ENCODE results near the gene EOLA1.
"Not testable (repeated sequence)": the region's sequence is repeated elsewhere in the genome, so short reads cannot be mapped to it uniquely, and the experiment has no call there.

Gene EOLA1

GRCh38 chrX:149540621-149541520 lies at the start of gene EOLA1:
TSS of gene EOLA1 (plus strand) at chrX:149541012. CDS start at chrX:149545631, 4,619 bp downstream.
- DNase-seq = peak; percentile 82

GRCh38 chrX:149491812-149492211 lies 49.0 kb upstream of the EOLA1 start:
- DNase-seq = no peak

GRCh38 chrX:149493567-149494562 lies 46.9 kb upstream of the EOLA1 start:
- DNase-seq = no peak

GRCh38 chrX:149494844-149495565 lies 45.8 kb upstream of the EOLA1 start:
- no peak for DNase-seq

- no peak for DNase-seq
Observed at GRCh38 chrX:149495573-149496071, 45.2 kb upstream of the EOLA1 start.

GRCh38 chrX:149497054-149497453 lies 43.8 kb upstream of the EOLA1 start:
- no peak for DNase-seq

- no peak for DNase-seq
Observed at GRCh38 chrX:149497626-149498025, 43.2 kb upstream of the EOLA1 start.

- DNase-seq = no peak
Observed at GRCh38 chrX:149498767-149499166, 42.0 kb upstream of the EOLA1 start.

- DNase-seq = no peak
Observed at GRCh38 chrX:149499766-149500165, 41.0 kb upstream of the EOLA1 start.

GRCh38 chrX:149502923-149503322 lies 37.9 kb upstream of the EOLA1 start:
- DNase-seq = not testable (repeated sequence)

- not testable (repeated sequence) for DNase-seq
Observed at GRCh38 chrX:149503446-149503845, 37.4 kb upstream of the EOLA1 start.

- no peak for DNase-seq
Observed at GRCh38 chrX:149504226-149504914, 36.4 kb upstream of the EOLA1 start.

GRCh38 chrX:149504915-149505651 lies 35.7 kb upstream of the EOLA1 start, which contains the start of gene IDS:
TSS of gene IDS (minus strand) at chrX:149505306. CDS start at chrX:149505137, 169 bp downstream.
- DNase-seq = peak; percentile 14 to 62

GRCh38 chrX:149505671-149506070 lies 35.1 kb upstream of the EOLA1 start:
- DNase-seq = no peak

- no peak for DNase-seq
Observed at GRCh38 chrX:149506349-149506748, 34.5 kb upstream of the EOLA1 start.

- DNase-seq = no peak
Observed at GRCh38 chrX:149508467-149508866, 32.3 kb upstream of the EOLA1 start.

GRCh38 chrX:149510386-149510785 lies 30.4 kb upstream of the EOLA1 start:
- DNase-seq = no peak

GRCh38 chrX:149511081-149511480 lies 29.7 kb upstream of the EOLA1 start:
- no peak for DNase-seq

GRCh38 chrX:149512225-149512885 lies 28.5 kb upstream of the EOLA1 start:
- DNase-seq = no peak

- DNase-seq = no peak
Observed at GRCh38 chrX:149513825-149514428, 26.9 kb upstream of the EOLA1 start.

Data from cerebellar nuclear complex (tissue), 1 donor.